ENCODE measurements around the gene HBS1L. TPM values are rescaled to one million over a fixed set of nuclear protein-coding genes. Genes with fewer than 3 reads are reported as not detected.

HBS1L gene
- total RNA-seq, 1 donor from 2014 or later: 87.1 TPM

DNA sequence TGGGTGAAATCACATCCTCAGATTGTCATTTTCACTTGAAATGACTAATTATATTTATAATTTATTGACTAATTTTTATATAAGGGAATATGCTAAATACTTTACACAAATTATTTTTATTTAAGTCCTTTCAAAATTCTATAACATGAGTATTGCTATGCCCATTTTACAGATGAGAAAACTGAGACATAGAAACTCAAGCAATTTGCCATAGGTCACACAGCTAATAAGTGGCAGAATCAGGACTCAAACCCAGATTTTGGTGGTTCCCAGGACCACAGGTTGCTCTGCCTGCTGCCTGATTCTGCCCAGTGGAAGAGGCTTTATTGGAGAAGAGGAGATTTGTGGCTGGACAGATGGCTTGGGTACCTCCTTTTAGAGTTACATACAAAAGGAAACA lies 109.6 kb downstream of the HBS1L start:
- no peak overlapping the region for H3K27ac ChIP-seq (replicated peaks)
- peaks cover 8% of the 10 kb centered on the region for H3K9me3 ChIP-seq (replicated peaks)
- TF ChIP-seq, protein P1, sequence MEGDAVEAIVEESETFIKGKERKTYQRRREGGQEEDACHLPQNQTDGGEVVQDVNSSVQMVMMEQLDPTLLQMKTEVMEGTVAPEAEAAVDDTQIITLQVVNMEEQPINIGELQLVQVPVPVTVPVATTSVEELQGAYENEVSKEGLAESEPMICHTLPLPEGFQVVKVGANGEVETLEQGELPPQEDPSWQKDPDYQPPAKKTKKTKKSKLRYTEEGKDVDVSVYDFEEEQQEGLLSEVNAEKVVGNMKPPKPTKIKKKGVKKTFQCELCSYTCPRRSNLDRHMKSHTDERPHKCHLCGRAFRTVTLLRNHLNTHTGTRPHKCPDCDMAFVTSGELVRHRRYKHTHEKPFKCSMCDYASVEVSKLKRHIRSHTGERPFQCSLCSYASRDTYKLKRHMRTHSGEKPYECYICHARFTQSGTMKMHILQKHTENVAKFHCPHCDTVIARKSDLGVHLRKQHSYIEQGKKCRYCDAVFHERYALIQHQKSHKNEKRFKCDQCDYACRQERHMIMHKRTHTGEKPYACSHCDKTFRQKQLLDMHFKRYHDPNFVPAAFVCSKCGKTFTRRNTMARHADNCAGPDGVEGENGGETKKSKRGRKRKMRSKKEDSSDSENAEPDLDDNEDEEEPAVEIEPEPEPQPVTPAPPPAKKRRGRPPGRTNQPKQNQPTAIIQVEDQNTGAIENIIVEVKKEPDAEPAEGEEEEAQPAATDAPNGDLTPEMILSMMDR (IDR thresholded peaks at IDR 0.05; ENCODE audit: borderline replicate concordance): no peak
- no peaks in the 10 kb centered on the region for H3K4me1 ChIP-seq
- no peaks in the 10 kb centered on the region for H3K36me3 ChIP-seq
- DNase-seq: no peak
- H3K4me3 ChIP-seq: no peak overlapping the region
- no peaks in the 10 kb centered on the region for H3K27me3 ChIP-seq (ENCODE audit: low read depth)
- intact Hi-C loops (cut with micrococcal nuclease): no loop called here

GRCh38 chr6:134943522-134944111 lies 111.0 kb downstream of the HBS1L start:
- no peak overlapping the region for H3K27ac ChIP-seq (replicated peaks)
- intact Hi-C loops (cut with micrococcal nuclease): no loop called here

GRCh38 chr6:134938896-134939295 lies 115.7 kb downstream of the HBS1L start:
- Histone ChIP-seq H3K4me1 (no peaks in the 10 kb centered on the region), H3K27me3 (ENCODE audit: low read depth) (no peaks in the 10 kb centered on the region), H3K27ac (replicated peaks) (no peak overlapping the region), H3K9me3 (replicated peaks) (no peaks in the 10 kb centered on the region), H3K4me3 (no peak overlapping the region), H3K36me3 (no peaks in the 10 kb centered on the region)
- intact Hi-C loops (cut with micrococcal nuclease): no loop called here
- no peak for DNase-seq
- TF ChIP-seq, protein P1 (IDR thresholded peaks at IDR 0.05; ENCODE audit: borderline replicate concordance): no peak

More at GRCh38 chr6:134943522-134944111, 111.0 kb downstream of the HBS1L start:
- Histone ChIP-seq H3K4me3 (no peak overlapping the region), H3K36me3 (no peaks in the 10 kb centered on the region), H3K4me1 (no peaks in the 10 kb centered on the region), H3K9me3 (replicated peaks) (peaks cover 8% of the 10 kb centered on the region), H3K27me3 (ENCODE audit: low read depth) (no peaks in the 10 kb centered on the region)
- DNase-seq: no peak
- TF ChIP-seq, protein P1 (IDR thresholded peaks at IDR 0.05; ENCODE audit: borderline replicate concordance): no peak

GRCh38 chr6:134937426-134937825 lies 117.2 kb downstream of the HBS1L start:
- intact Hi-C loops (cut with micrococcal nuclease): no loop called here

GRCh38 chr6:134936931-134937330 lies 117.7 kb downstream of the HBS1L start:
- no peaks in the 10 kb centered on the region for H3K9me3 ChIP-seq (replicated peaks)
- intact Hi-C loops (cut with micrococcal nuclease): no loop called here
- TF ChIP-seq, protein P1 (IDR thresholded peaks at IDR 0.05; ENCODE audit: borderline replicate concordance): no peak

More at GRCh38 chr6:134937426-134937825, 117.2 kb downstream of the HBS1L start:
- TF ChIP-seq, protein P1 (IDR thresholded peaks at IDR 0.05; ENCODE audit: borderline replicate concordance): no peak
- Histone ChIP-seq H3K9me3 (replicated peaks) (no peaks in the 10 kb centered on the region), H3K4me3 (no peak overlapping the region), H3K27ac (replicated peaks) (no peak overlapping the region), H3K4me1 (no peaks in the 10 kb centered on the region), H3K36me3 (no peaks in the 10 kb centered on the region), H3K27me3 (ENCODE audit: low read depth) (no peaks in the 10 kb centered on the region)
- DNase-seq: no peak

More at GRCh38 chr6:134936931-134937330, 117.7 kb downstream of the HBS1L start:
- Histone ChIP-seq H3K4me1 (no peaks in the 10 kb centered on the region), H3K4me3 (no peak overlapping the region), H3K27ac (replicated peaks) (no peak overlapping the region), H3K36me3 (no peaks in the 10 kb centered on the region), H3K27me3 (ENCODE audit: low read depth) (no peaks in the 10 kb centered on the region)
- DNase-seq: no peak

Measured in left ventricle myocardium inferior (tissue), 1 donor.